GM23338 (cell line): ENCODE measurements around the gene MOCS3. TPM values are rescaled to one million over a fixed set of nuclear protein-coding genes. Genes with fewer than 3 reads are reported as not detected.

Experiments
- ATAC-seq: fragments of 200-7000 bp; cut with Tn5 transposase; 3 replicates; pipeline ENCODE4 v1.9.1; 2020
- DNase-seq: peaks from one replicate; pipeline ENCODE4 v3.0.0-alpha.2; 2015; ENCODE audit warnings: low spot score
- H2AFZ ChIP-seq: fragments of 200-600 bp; sonication (generic); 2 replicates; pipeline ENCODE4 v1.8.0; 2016; ENCODE audit warnings: antibody characterized with exemption, mild to moderate bottlenecking, moderate library complexity
- H3F3A ChIP-seq: fragments of 200-600 bp; sonication (generic); replicated peaks from 2 replicates; pipeline ENCODE4 v1.8.0; 2017; ENCODE audit warnings: antibody characterized with exemption, mixed run types, low read depth
- H3K27ac ChIP-seq: fragments of 200-600 bp; sonication (generic); 2 replicates; pipeline ENCODE4 v1.6.1; 2016; ENCODE audit warnings: low read depth
- H3K27me3 ChIP-seq: fragments of 200-600 bp; sonication (generic); 2 replicates; pipeline ENCODE4 v1.8.0; 2016; ENCODE audit warnings: mild to moderate bottlenecking, mixed run types, moderate library complexity; ENCODE audit not compliant: insufficient read depth
- H3K36me3 ChIP-seq: fragments of 200-600 bp; sonication (generic); 2 replicates; pipeline ENCODE4 v1.8.0; 2016; ENCODE audit warnings: mild to moderate bottlenecking; ENCODE audit not compliant: insufficient read depth
- H3K4me1 ChIP-seq: fragments of 200-600 bp; sonication (generic); 2 replicates; pipeline ENCODE4 v1.8.0; 2016; ENCODE audit warnings: mild to moderate bottlenecking, moderate library complexity; ENCODE audit not compliant: insufficient read depth
- H3K4me2 ChIP-seq: fragments of 200-600 bp; sonication (generic); 2 replicates; pipeline ENCODE4 v1.7.1; 2017; ENCODE audit warnings: mixed run types
- H3K4me3 ChIP-seq: fragments of 200-600 bp; sonication (generic); 2 replicates; pipeline ENCODE4 v1.6.1; 2016; ENCODE audit warnings: mixed run types
- H3K79me2 ChIP-seq: fragments of 200-600 bp; sonication (generic); replicated peaks from 2 replicates; pipeline ENCODE4 v1.8.0; 2017; ENCODE audit warnings: mild to moderate bottlenecking; ENCODE audit not compliant: insufficient read depth
- H3K9me2 ChIP-seq: fragments of 200-600 bp; sonication (generic); 2 replicates; pipeline ENCODE4 v1.8.0; 2017; ENCODE audit not compliant: insufficient read depth
- H4K20me1 ChIP-seq: fragments of 200-600 bp; sonication (generic); replicated peaks from 2 replicates; pipeline ENCODE4 v1.8.0; 2017; ENCODE audit warnings: mild to moderate bottlenecking; ENCODE audit not compliant: insufficient read depth
- H3K27ac Mint-ChIP-seq: 2 replicates; pipeline ENCODE4 v1.8.0; 2020; ENCODE audit warnings: inconsistent platforms, mild to moderate bottlenecking, moderate library complexity, mixed read lengths
- H3K27me3 Mint-ChIP-seq: 3 replicates; pipeline ENCODE4 v1.8.0; 2022; ENCODE audit warnings: low read depth, mild to moderate bottlenecking, moderate library complexity, mixed read lengths, inconsistent platforms; ENCODE audit not compliant: insufficient read depth, poor library complexity
- H3K36me3 Mint-ChIP-seq: 3 replicates; pipeline ENCODE4 v1.8.0; 2021; ENCODE audit warnings: low read depth, mild to moderate bottlenecking, inconsistent platforms, moderate library complexity, mixed read lengths
- H3K4me1 Mint-ChIP-seq: 3 replicates; pipeline ENCODE4 v1.8.0; 2020; ENCODE audit warnings: mild to moderate bottlenecking, inconsistent platforms, mixed read lengths
- H3K4me3 Mint-ChIP-seq: 3 replicates; pipeline ENCODE4 v1.8.0; 2021; ENCODE audit warnings: moderate library complexity, mild to moderate bottlenecking, inconsistent platforms, mixed read lengths
- H3K9me3 Mint-ChIP-seq: 3 replicates; pipeline ENCODE4 v1.8.0; 2020; ENCODE audit warnings: moderate library complexity, mild to moderate bottlenecking, inconsistent platforms, mixed read lengths
- CREB1 ChIP-seq: fragments of 250-450 bp; sonication (Bioruptor Pico); IDR thresholded peaks from 2 replicates; pipeline ENCODE4 v1.5.0; 2020; ENCODE audit warnings: low read depth, mild to moderate bottlenecking, moderate library complexity
- CTCF ChIP-seq, 2 experiments: fragments of 200-600 bp in 1 of 2; sonication (generic) in 1 of 2; conservative IDR thresholded peaks; 2 replicates each; pipeline versions ENCODE4 v1.5.1 to v1.6.1; 2016 to 2017; ENCODE audit warnings: antibody characterized with exemption in 2 of 2, low read depth in 2 of 2, mild to moderate bottlenecking in 2 of 2, moderate library complexity in 1 of 2
- ETS1 ChIP-seq: IDR thresholded peaks from 2 replicates; pipeline ENCODE4 v1.6.1; 2016; ENCODE audit warnings: antibody characterized with exemption
- EZH2phosphoT487 ChIP-seq: fragments of 200-600 bp; sonication (generic); IDR thresholded peaks from one replicate; pipeline ENCODE4 v1.8.1; 2018; ENCODE audit warnings: antibody characterized with exemption; ENCODE audit not compliant: unreplicated experiment
- JUNB ChIP-seq: IDR thresholded peaks from one replicate; pipeline ENCODE4 v1.6.1; 2016; ENCODE audit warnings: antibody characterized with exemption; ENCODE audit not compliant: unreplicated experiment
- REST ChIP-seq: IDR thresholded peaks from one replicate; pipeline ENCODE4 v1.6.1; 2018; ENCODE audit warnings: antibody characterized with exemption; ENCODE audit not compliant: unreplicated experiment
- ZNF331 ChIP-seq: fragments of 250-450 bp; sonication (Bioruptor Pico); IDR thresholded peaks from 2 replicates; pipeline ENCODE4 v1.5.0; 2020; ENCODE audit warnings: low read depth, mild to moderate bottlenecking, moderate library complexity
- ZNF462 ChIP-seq: fragments of 250-450 bp; sonication (Bioruptor Pico); IDR thresholded peaks from 2 replicates; pipeline ENCODE4 v1.5.0; 2020; ENCODE audit warnings: mild to moderate bottlenecking, moderate library complexity
- polyA plus RNA-seq: library from polyadenylated mRNA; unstranded; fragments of >200 nt; fragmentation: Nextera tagmentation; extraction: Ambion mirVana; gene quantifications from 2 replicates; pipeline ENCODE4 v1.2.1, GENCODE V29; 2016
- total RNA-seq: library from RNA; depleted of rRNA; stranded (reverse); fragments of >200 nt; shearing (Covaris generic); gene quantifications from 2 replicates; pipeline ENCODE4 v1.2.3, GENCODE V29; 2014

Gene MOCS3
- total and polyA plus RNA-seq, 2 experiments from 2014 or later: 2.2 to 9.1 TPM

- no peak for TF ChIP-seq REST
- TF ChIP-seq ETS1: no peak
Observed at GRCh38 chr20:50959543-50960126, 1.0 kb downstream of the MOCS3 start (continued).

GRCh38 chr20:50967586-50967985 lies 9.0 kb downstream of the MOCS3 start:
- Histone ChIP-seq H3K27ac (no peak overlapping the region), H3K4me1 (no peaks in the 10 kb centered on the region), H3K79me2 (no peaks in the 10 kb centered on the region), H3K4me3 (no peak overlapping the region), H2AFZ (no peak overlapping the region), H3F3A (no peaks in the 10 kb centered on the region), H3K4me2 (no peak overlapping the region), H3K27me3 (no peaks in the 10 kb centered on the region), H4K20me1 (no peaks in the 10 kb centered on the region; the same call in 1 of the 2 replicates), H3K36me3 (no peaks in the 10 kb centered on the region), H3K9me2 (no peaks in the 10 kb centered on the region)
- no peak overlapping the region for H3K4me3 Mint-ChIP-seq
- peaks cover 13% of the 10 kb centered on the region for H3K4me1 Mint-ChIP-seq
- H3K27ac Mint-ChIP-seq: no peak overlapping the region
- DNase-seq (no peak), ATAC-seq (no peak)
- H3K27me3 Mint-ChIP-seq: peaks cover 3% of the 10 kb centered on the region
- TF ChIP-seq CTCF (conservative IDR thresholded peaks at IDR 0.05; ENCODE audit: low read depth in 2 of 2) (no peak), CREB1 (CRISPR knock-in tag) (no peak), ZNF331 (CRISPR knock-in tag) (no peak), JUNB (no peak), ETS1 (no peak), EZH2phosphoT487 (no peak), ZNF462 (CRISPR knock-in tag) (no peak)
- no peaks in the 10 kb centered on the region for H3K36me3 Mint-ChIP-seq
- no peaks in the 10 kb centered on the region for H3K9me3 Mint-ChIP-seq
